Stomach smooth muscle (tissue), 2 donors: ENCODE results near the gene HECA.
A peak's percentile ranks its signal among the peaks of the same experiment; 100 is the strongest.

Experiments
- H3K27ac ChIP-seq: one replicate; pipeline ENCODE4 v1.7.0; 2013; ENCODE audit warnings: mild to moderate bottlenecking, low read length, inconsistent platforms
- H3K27me3 ChIP-seq, 2 donors: one replicate each; pipeline ENCODE4 v1.7.0; 2013; ENCODE audit warnings: low read length in 2 of 2; ENCODE audit not compliant: insufficient read depth in 2 of 2, control insufficient read depth in 1 of 2
- H3K36me3 ChIP-seq, 2 donors: one replicate each; pipeline ENCODE4 v1.7.0; 2013; ENCODE audit warnings: low read length in 2 of 2; ENCODE audit not compliant: control insufficient read depth in 2 of 2, insufficient read depth in 2 of 2
- H3K4me1 ChIP-seq: one replicate; pipeline ENCODE4 v1.7.0; 2013; ENCODE audit warnings: low read length; ENCODE audit not compliant: control insufficient read depth, insufficient read depth
- H3K4me3 ChIP-seq, 2 donors: one replicate each; pipeline ENCODE4 v1.7.0; 2013; ENCODE audit warnings: low read length in 2 of 2
- H3K9ac ChIP-seq, 2 donors: one replicate each; pipeline ENCODE4 v1.7.0; 2013; ENCODE audit warnings: low read length in 2 of 2, mild to moderate bottlenecking in 1 of 2
- H3K9me3 ChIP-seq, 2 donors: one replicate each; pipeline ENCODE4 v1.7.0; 2013; ENCODE audit warnings: low read length in 2 of 2; ENCODE audit not compliant: control insufficient read depth in 2 of 2
- donor health status: healthy.
- donor health status: Pancreatic carcinoma.

The HECA gene

DNA sequence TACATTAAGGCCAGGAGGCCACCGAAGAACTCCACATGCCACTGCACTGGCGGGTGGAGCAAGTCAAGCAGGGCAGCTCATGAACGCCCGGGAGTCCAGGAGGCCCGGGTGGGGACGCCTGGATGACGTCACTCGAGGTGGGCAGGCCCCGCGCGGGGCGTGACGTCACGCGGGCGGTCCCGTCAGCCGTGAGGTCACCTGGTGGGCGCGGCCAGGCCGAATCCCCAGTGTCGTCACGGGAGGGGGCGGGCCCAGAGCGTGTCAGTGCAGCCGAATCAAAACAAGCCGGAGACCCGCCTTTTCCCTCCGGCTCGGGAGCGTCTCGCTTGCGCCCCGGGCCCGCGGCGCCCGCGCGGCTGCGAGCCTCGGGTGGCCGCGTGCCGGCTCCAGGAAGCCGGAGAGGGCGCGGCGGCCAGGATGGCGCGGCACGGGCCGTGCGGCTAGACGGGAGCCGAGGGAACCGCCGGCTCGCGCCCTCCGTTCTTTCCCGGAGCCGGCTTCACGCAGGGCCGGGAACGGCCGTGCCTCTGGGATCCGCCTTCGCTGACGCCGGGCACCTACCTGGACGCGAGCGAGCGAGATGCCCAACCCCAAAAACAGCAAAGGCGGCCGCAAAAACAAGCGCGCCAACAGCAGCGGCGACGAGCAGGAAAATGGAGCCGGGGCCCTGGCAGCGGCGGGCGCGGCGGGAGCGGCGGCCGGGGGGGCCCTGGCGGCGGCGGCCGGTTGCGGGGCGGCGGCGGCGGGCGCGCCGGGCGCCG is at the start of gene HECA:
Gene HECA, plus strand, starts transcription at position 264 of the 761 bp plus-strand sequence. Its CDS starts 317 bp downstream, at position 581.
- Histone ChIP-seq H3K36me3 (no peaks in the 10 kb centered on the region), H3K27ac (peak within 1 kb of the TSS; percentile 76), H3K27me3 (no peaks in the 10 kb centered on the region), H3K9ac (peak within 1 kb of the TSS; percentile 81 to 88), H3K9me3 (no peaks in the 10 kb centered on the region), H3K4me1 (peaks cover 16% of the 10 kb centered on the region), H3K4me3 (peak within 1 kb of the TSS; percentile 83 to 85)

GRCh38 chr6:139091826-139092225 is 43.1 kb upstream of the HECA start:
- Histone ChIP-seq H3K36me3 (no peaks in the 10 kb centered on the region), H3K27me3 (no peaks in the 10 kb centered on the region), H3K4me1 (no peaks in the 10 kb centered on the region), H3K9ac (no peak overlapping the region), H3K9me3 (no peaks in the 10 kb centered on the region), H3K4me3 (no peak overlapping the region), H3K27ac (no peak overlapping the region)

GRCh38 chr6:139099984-139100383 is 34.9 kb upstream of the HECA start:
- H3K9me3 ChIP-seq = no peaks in the 10 kb centered on the region
- H3K27ac ChIP-seq = no peak overlapping the region
- H3K36me3 ChIP-seq = no peaks in the 10 kb centered on the region
- no peak overlapping the region for H3K4me3 ChIP-seq
- H3K27me3 ChIP-seq = no peaks in the 10 kb centered on the region
- no peak overlapping the region for H3K9ac ChIP-seq
- H3K4me1 ChIP-seq = no peaks in the 10 kb centered on the region

- no peaks in the 10 kb centered on the region for H3K9me3 ChIP-seq
- H3K36me3 ChIP-seq = no peaks in the 10 kb centered on the region
- no peak overlapping the region for H3K4me3 ChIP-seq
- H3K27me3 ChIP-seq = peaks cover 0 to 4% of the 10 kb centered on the region in 2 donors
- no peak overlapping the region for H3K27ac ChIP-seq
- H3K4me1 ChIP-seq = no peaks in the 10 kb centered on the region
- H3K9ac ChIP-seq = no peak overlapping the region
These were observed 27.8 kb upstream of the HECA start for GRCh38 chr6:139107051-139107450.

- Histone ChIP-seq H3K27me3 (peaks cover 0 to 4% of the 10 kb centered on the region in 2 donors), H3K9ac (no peak overlapping the region), H3K36me3 (no peaks in the 10 kb centered on the region), H3K4me1 (no peaks in the 10 kb centered on the region), H3K27ac (no peak overlapping the region), H3K9me3 (no peaks in the 10 kb centered on the region), H3K4me3 (no peak overlapping the region)
These were observed 26.5 kb upstream of the HECA start for GRCh38 chr6:139108378-139108777.

- Histone ChIP-seq H3K4me1 (no peaks in the 10 kb centered on the region), H3K27me3 (peaks cover 0 to 4% of the 10 kb centered on the region in 2 donors), H3K36me3 (no peaks in the 10 kb centered on the region), H3K27ac (no peak overlapping the region), H3K9ac (no peak overlapping the region), H3K9me3 (no peaks in the 10 kb centered on the region), H3K4me3 (no peak overlapping the region)
These were observed 25.3 kb upstream of the HECA start for GRCh38 chr6:139109558-139109957.

- H3K27me3 ChIP-seq = peaks cover 0 to 4% of the 10 kb centered on the region in 2 donors
- H3K4me1 ChIP-seq = no peaks in the 10 kb centered on the region
- H3K9me3 ChIP-seq = no peaks in the 10 kb centered on the region
- no peak overlapping the region for H3K9ac ChIP-seq
- H3K27ac ChIP-seq = no peak overlapping the region
- no peak overlapping the region for H3K4me3 ChIP-seq
- H3K36me3 ChIP-seq = no peaks in the 10 kb centered on the region
These were observed 22.7 kb upstream of the HECA start for GRCh38 chr6:139112146-139112545.

DNA sequence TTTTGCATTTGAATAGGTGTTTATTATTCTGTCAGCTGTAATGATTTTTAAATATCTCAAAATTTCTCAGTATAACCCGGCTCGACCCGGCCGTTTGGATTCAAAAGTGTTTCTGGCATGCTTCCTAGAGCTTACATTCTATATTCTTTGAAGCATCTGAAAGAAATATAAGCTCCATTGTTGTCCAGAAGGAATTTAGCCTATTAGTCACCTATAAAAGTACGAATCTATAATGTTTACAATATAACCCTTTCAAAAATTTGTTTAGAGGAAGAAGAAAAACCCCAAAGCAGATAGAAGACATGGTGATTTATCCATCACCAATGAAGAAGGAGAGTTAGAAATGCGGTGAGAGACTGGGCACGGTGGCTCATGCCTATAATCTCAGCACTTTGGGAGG is 22.3 kb upstream of the HECA start:
- H3K36me3 ChIP-seq = no peaks in the 10 kb centered on the region
- H3K4me1 ChIP-seq = no peaks in the 10 kb centered on the region
- no peak overlapping the region for H3K9ac ChIP-seq
- H3K9me3 ChIP-seq = no peaks in the 10 kb centered on the region
- no peak overlapping the region for H3K27ac ChIP-seq
- H3K4me3 ChIP-seq = no peak overlapping the region
- H3K27me3 ChIP-seq = peaks cover 0 to 4% of the 10 kb centered on the region in 2 donors

DNA sequence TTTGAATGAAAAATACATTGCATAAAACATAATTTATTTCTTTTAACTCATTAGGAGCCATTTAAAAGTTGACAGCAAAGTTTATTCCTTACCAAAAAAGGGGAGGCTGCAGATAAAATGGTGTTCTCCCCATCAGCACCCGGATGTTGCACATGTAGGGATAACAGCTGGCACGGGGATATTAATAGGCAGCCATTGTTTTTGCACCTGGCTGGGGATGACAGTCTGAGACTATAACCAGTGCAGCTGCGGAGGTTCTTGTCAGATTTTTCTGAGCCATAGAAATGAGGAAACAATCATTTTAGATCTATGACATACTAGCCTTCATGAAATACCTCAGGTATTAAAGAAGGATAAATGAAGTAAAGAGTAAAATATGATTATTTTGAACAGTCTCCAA is 20.1 kb upstream of the HECA start:
- no peak overlapping the region for H3K27ac ChIP-seq

GRCh38 chr6:139115989-139116758 is 18.7 kb upstream of the HECA start:
- H3K4me3 ChIP-seq = no peak overlapping the region

More for the DNA sequence above, 20.1 kb upstream of the HECA start:
- H3K4me1 ChIP-seq = no peaks in the 10 kb centered on the region
- no peak overlapping the region for H3K9ac ChIP-seq
- peaks cover 0 to 4% of the 10 kb centered on the region in 2 donors for H3K9me3 ChIP-seq
- no peak overlapping the region for H3K4me3 ChIP-seq
- no peaks in the 10 kb centered on the region for H3K36me3 ChIP-seq
- H3K27me3 ChIP-seq = no peaks in the 10 kb centered on the region

GRCh38 chr6:139117734-139118133 is 17.1 kb upstream of the HECA start:
- no peaks in the 10 kb centered on the region for H3K27me3 ChIP-seq
- no peaks in the 10 kb centered on the region for H3K36me3 ChIP-seq
- H3K4me1 ChIP-seq = no peaks in the 10 kb centered on the region
- H3K4me3 ChIP-seq = no peak overlapping the region
- no peak overlapping the region for H3K27ac ChIP-seq
- no peak overlapping the region for H3K9ac ChIP-seq
- H3K9me3 ChIP-seq = peaks cover 0 to 5% of the 10 kb centered on the region in 2 donors

More at GRCh38 chr6:139115989-139116758, 18.7 kb upstream of the HECA start:
- peaks cover 0 to 5% of the 10 kb centered on the region in 2 donors for H3K9me3 ChIP-seq
- H3K9ac ChIP-seq = no peak overlapping the region
- no peak overlapping the region for H3K27ac ChIP-seq
- H3K27me3 ChIP-seq = no peaks in the 10 kb centered on the region
- H3K36me3 ChIP-seq = no peaks in the 10 kb centered on the region
- no peaks in the 10 kb centered on the region for H3K4me1 ChIP-seq
